Measurements from ENCODE around the gene MRGPRD. TPM values are rescaled to one million over a fixed set of nuclear protein-coding genes. Genes with fewer than 3 reads are reported as not detected.

MRGPRD gene
- total and polyA plus RNA-seq, 2 donors (not counting 1 experiment from before 2014, with no cell fraction given): not detected

- TF ChIP-seq EZH2 (IDR thresholded peaks at IDR 0.05; ENCODE audit: low read length, missing control alignments): no peak
- TF ChIP-seq CTCF (conservative IDR thresholded peaks at IDR 0.05 in 1 of 2, IDR thresholded peaks at IDR 0.05 in 1 of 2; ENCODE audit: low read depth in 1 of 2, low read length in 2 of 2): no peak
- Histone ChIP-seq H3K4me1 (ENCODE audit: control insufficient read depth, extremely low read depth, insufficient read depth, low read length) (peaks cover 40% of the 10 kb centered on the region), H3K27me3 (ENCODE audit: control insufficient read depth, insufficient read depth, low read length) (no peaks in the 10 kb centered on the region), H4K20me1 (ENCODE audit: control insufficient read depth, extremely low read depth, insufficient read depth, low read length) (no peaks in the 10 kb centered on the region), H3K79me2 (ENCODE audit: control insufficient read depth, insufficient read depth, low read length) (peaks cover 38% of the 10 kb centered on the region), H2AFZ (ENCODE audit: low read length) (no peak overlapping the region), H3K9me3 (ENCODE audit: control insufficient read depth, insufficient read depth, low read depth, low read length) (no peaks in the 10 kb centered on the region), H3K36me3 (ENCODE audit: control insufficient read depth, insufficient read depth, low read length) (peaks cover 42% of the 10 kb centered on the region), H3K4me3 (replicated peaks in 1 of 4; ENCODE audit: control extremely low read depth in 1 of 4, insufficient read depth in 1 of 4, low read depth in 3 of 4, low read length in 4 of 4) (no peak overlapping the region), H3K27ac (ENCODE audit: insufficient read depth, low read length) (no peak overlapping the region), H3K9ac (ENCODE audit: insufficient read depth, low read length) (no peak overlapping the region), H3K4me2 (ENCODE audit: extremely low read depth, insufficient read depth, low read length) (no peak overlapping the region)
- no peak for DNase-seq (ENCODE audit: low read depth in 2 of 2)
These were observed 26.0 kb upstream of the MRGPRD start for GRCh38 chr11:69006816-69007215.

- H3K4me1 ChIP-seq (ENCODE audit: control insufficient read depth, extremely low read depth, insufficient read depth, low read length): peaks cover 45% of the 10 kb centered on the region
- no peak for DNase-seq (ENCODE audit: low read depth in 2 of 2)
- no peak overlapping the region for H3K4me2 ChIP-seq (ENCODE audit: extremely low read depth, insufficient read depth, low read length)
- H3K36me3 ChIP-seq (ENCODE audit: control insufficient read depth, insufficient read depth, low read length): peaks cover 40% of the 10 kb centered on the region
- no peak overlapping the region for H2AFZ ChIP-seq (ENCODE audit: low read length)
- H3K27me3 ChIP-seq (ENCODE audit: control insufficient read depth, insufficient read depth, low read length): no peaks in the 10 kb centered on the region
- H3K27ac ChIP-seq (ENCODE audit: insufficient read depth, low read length): no peak overlapping the region
- H3K9ac ChIP-seq (ENCODE audit: insufficient read depth, low read length): no peak overlapping the region
- TF ChIP-seq EZH2 (IDR thresholded peaks at IDR 0.05; ENCODE audit: low read length, missing control alignments) (no peak), CTCF (conservative IDR thresholded peaks at IDR 0.05 in 1 of 2, IDR thresholded peaks at IDR 0.05 in 1 of 2; ENCODE audit: low read depth in 1 of 2, low read length in 2 of 2) (no peak)
- H3K4me3 ChIP-seq (replicated peaks in 1 of 4; ENCODE audit: control extremely low read depth in 1 of 4, insufficient read depth in 1 of 4, low read depth in 3 of 4, low read length in 4 of 4): no peak overlapping the region
- H3K9me3 ChIP-seq (ENCODE audit: control insufficient read depth, insufficient read depth, low read depth, low read length): no peaks in the 10 kb centered on the region
- H4K20me1 ChIP-seq (ENCODE audit: control insufficient read depth, extremely low read depth, insufficient read depth, low read length): no peaks in the 10 kb centered on the region
- peaks cover 30% of the 10 kb centered on the region for H3K79me2 ChIP-seq (ENCODE audit: control insufficient read depth, insufficient read depth, low read length)
These were observed 25.0 kb upstream of the MRGPRD start for GRCh38 chr11:69005631-69006368.

- H3K9ac ChIP-seq (ENCODE audit: insufficient read depth, low read length): no peak overlapping the region
- TF ChIP-seq EZH2 (IDR thresholded peaks at IDR 0.05; ENCODE audit: low read length, missing control alignments) (no peak), CTCF (conservative IDR thresholded peaks at IDR 0.05 in 1 of 2, IDR thresholded peaks at IDR 0.05 in 1 of 2; ENCODE audit: low read depth in 1 of 2, low read length in 2 of 2) (no peak)
- H3K27me3 ChIP-seq (ENCODE audit: control insufficient read depth, insufficient read depth, low read length): no peaks in the 10 kb centered on the region
- H3K27ac ChIP-seq (ENCODE audit: insufficient read depth, low read length): no peak overlapping the region
- H3K79me2 ChIP-seq (ENCODE audit: control insufficient read depth, insufficient read depth, low read length): peaks cover 24% of the 10 kb centered on the region
- peaks cover 40% of the 10 kb centered on the region for H3K36me3 ChIP-seq (ENCODE audit: control insufficient read depth, insufficient read depth, low read length)
- no peaks in the 10 kb centered on the region for H3K9me3 ChIP-seq (ENCODE audit: control insufficient read depth, insufficient read depth, low read depth, low read length)
- H3K4me1 ChIP-seq (ENCODE audit: control insufficient read depth, extremely low read depth, insufficient read depth, low read length): peaks cover 46% of the 10 kb centered on the region
- no peak overlapping the region for H2AFZ ChIP-seq (ENCODE audit: low read length)
- no peak for DNase-seq (ENCODE audit: low read depth in 2 of 2)
- H3K4me2 ChIP-seq (ENCODE audit: extremely low read depth, insufficient read depth, low read length): no peak overlapping the region
- H4K20me1 ChIP-seq (ENCODE audit: control insufficient read depth, extremely low read depth, insufficient read depth, low read length): no peaks in the 10 kb centered on the region
- H3K4me3 ChIP-seq (replicated peaks in 1 of 4; ENCODE audit: control extremely low read depth in 1 of 4, insufficient read depth in 1 of 4, low read depth in 3 of 4, low read length in 4 of 4): no peak overlapping the region
These were observed 24.4 kb upstream of the MRGPRD start for GRCh38 chr11:69005183-69005630.

Measured in fibroblast of lung (primary cell).